ENCODE measurements around the gene KCTD17.

- TF ChIP-seq CTCF (IDR thresholded peaks at IDR 0.05; ENCODE audit: insufficient read depth, low read depth, low read length), result no peak
- TF ChIP-seq EZH2 (IDR thresholded peaks at IDR 0.05; ENCODE audit: insufficient read depth, low read length), result no peak
Observed at GRCh38 chr22:37056246-37056645, 4.7 kb downstream of the KCTD17 start.

All from astrocyte (in vitro differentiated cells and primary cell).